HG03521 (cell line): ENCODE results near the gene TBC1D2.
"Not testable (repeated sequence)": the region's sequence is repeated elsewhere in the genome, so short reads cannot be mapped to it uniquely, and the experiment has no call there.

Experiments
- ATAC-seq: cut with Tn5 transposase; IDR thresholded peaks from one replicate; pipeline ENCODE4 v1.9.1; 2021; ENCODE audit warnings: mild to moderate bottlenecking, moderate library complexity; ENCODE audit not compliant: unreplicated experiment

The TBC1D2 gene

GRCh38 chr9:98191671-98192502, 63.6 kb downstream of the TBC1D2 start:
- ATAC-seq = no peak

GRCh38 chr9:98191181-98191608, 64.3 kb downstream of the TBC1D2 start:
- no peak for ATAC-seq

- no peak for ATAC-seq
Observed at GRCh38 chr9:98190757-98191105, 64.7 kb downstream of the TBC1D2 start.

- ATAC-seq = no peak
Observed at GRCh38 chr9:98189412-98189811, 66.0 kb downstream of the TBC1D2 start.

GRCh38 chr9:98187926-98188325, 67.5 kb downstream of the TBC1D2 start:
- ATAC-seq = no peak

GRCh38 chr9:98186236-98186635, 69.2 kb downstream of the TBC1D2 start:
- ATAC-seq = no peak

GRCh38 chr9:98185611-98186171, 69.8 kb downstream of the TBC1D2 start:
- no peak for ATAC-seq

- no peak for ATAC-seq
Observed at GRCh38 chr9:98185021-98185567, 70.4 kb downstream of the TBC1D2 start.

- no peak for ATAC-seq
Observed at GRCh38 chr9:98184326-98184725, 71.1 kb downstream of the TBC1D2 start.

GRCh38 chr9:98182889-98183599, 72.4 kb downstream of the TBC1D2 start:
- ATAC-seq = no peak

GRCh38 chr9:98182069-98182820, 73.2 kb downstream of the TBC1D2 start:
- no peak for ATAC-seq

GRCh38 chr9:98181746-98182068, 73.7 kb downstream of the TBC1D2 start:
- no peak for ATAC-seq

- ATAC-seq = no peak
Observed at GRCh38 chr9:98180996-98181395, 74.5 kb downstream of the TBC1D2 start.

- ATAC-seq = no peak
Observed at GRCh38 chr9:98178874-98179850, 76.3 kb downstream of the TBC1D2 start.

- no peak for ATAC-seq
Observed at GRCh38 chr9:98176391-98177259, 78.8 kb downstream of the TBC1D2 start.

- no peak for ATAC-seq
Observed at GRCh38 chr9:98175762-98176161, 79.7 kb downstream of the TBC1D2 start.

GRCh38 chr9:98175028-98175569, 80.3 kb downstream of the TBC1D2 start:
- ATAC-seq = no peak

- not testable (repeated sequence) for ATAC-seq
Observed at GRCh38 chr9:98174502-98174918, 80.9 kb downstream of the TBC1D2 start.

GRCh38 chr9:98173181-98173580, 82.3 kb downstream of the TBC1D2 start:
- no peak for ATAC-seq
